ENCODE data around the gene TBC1D2.
A peak's percentile ranks its signal among the peaks of the same experiment; 100 is the strongest.
"Not testable (repeated sequence)": the region's sequence is repeated elsewhere in the genome, so short reads cannot be mapped to it uniquely, and the experiment has no call there.

The TBC1D2 gene

GRCh38 chr9:98185611-98186171 lies 69.8 kb downstream of the TBC1D2 start:
- no peak for DNase-seq

- no peak for DNase-seq
These were observed 70.4 kb downstream of the TBC1D2 start for GRCh38 chr9:98185021-98185567.

- no peak for DNase-seq
These were observed 71.1 kb downstream of the TBC1D2 start for GRCh38 chr9:98184326-98184725.

GRCh38 chr9:98182889-98183599 lies 72.4 kb downstream of the TBC1D2 start:
- no peak for DNase-seq

- DNase-seq: no peak
These were observed 73.2 kb downstream of the TBC1D2 start for GRCh38 chr9:98182069-98182820.

- no peak for DNase-seq
These were observed 73.7 kb downstream of the TBC1D2 start for GRCh38 chr9:98181746-98182068.

GRCh38 chr9:98180996-98181395 lies 74.5 kb downstream of the TBC1D2 start:
- no peak for DNase-seq

- DNase-seq: no peak
These were observed 76.3 kb downstream of the TBC1D2 start for GRCh38 chr9:98178874-98179850.

GRCh38 chr9:98176391-98177259 lies 78.8 kb downstream of the TBC1D2 start:
- no peak for DNase-seq

- DNase-seq: no peak
These were observed 79.7 kb downstream of the TBC1D2 start for GRCh38 chr9:98175762-98176161.

- no peak for DNase-seq
These were observed 80.3 kb downstream of the TBC1D2 start for GRCh38 chr9:98175028-98175569.

- not testable (repeated sequence) for DNase-seq
These were observed 80.9 kb downstream of the TBC1D2 start for GRCh38 chr9:98174502-98174918.

- no peak for DNase-seq
These were observed 82.3 kb downstream of the TBC1D2 start for GRCh38 chr9:98173181-98173580.

- peak; percentile 21 for DNase-seq
These were observed 82.8 kb downstream of the TBC1D2 start for GRCh38 chr9:98172604-98173003.

- no peak for DNase-seq
These were observed 84.1 kb downstream of the TBC1D2 start for GRCh38 chr9:98171176-98171925.

GRCh38 chr9:98168941-98169488 lies 86.4 kb downstream of the TBC1D2 start:
- DNase-seq: peak; percentile 22

- no peak for DNase-seq
These were observed 87.2 kb downstream of the TBC1D2 start for GRCh38 chr9:98168153-98168780.

GRCh38 chr9:98164912-98165311 lies 90.5 kb downstream of the TBC1D2 start:
- DNase-seq: no peak

- no peak for DNase-seq
These were observed 92.8 kb downstream of the TBC1D2 start for GRCh38 chr9:98162613-98163012.

GRCh38 chr9:98161851-98162250 lies 93.6 kb downstream of the TBC1D2 start:
- no peak for DNase-seq
